Measurements from ENCODE around the gene KRTAP2-2. TPM values are rescaled to one million over a fixed set of nuclear protein-coding genes. Genes with fewer than 3 reads are reported as not detected.

The KRTAP2-2 gene
- total RNA-seq, 1 donor from 2014 or later: not detected

Other genes with a start within 250 kb of the KRTAP2-2 start
- 26.4 and 27.8 TPM in 2 replicates for gene KRT10, start 232.6 kb downstream of the KRTAP2-2 start, total RNA-seq
- not detected in 2 replicates for gene KRT12, start 188.0 kb downstream of the KRTAP2-2 start, total RNA-seq
- not detected in 2 replicates for gene KRT20, start 170.0 kb downstream of the KRTAP2-2 start, total RNA-seq
- not detected in 2 replicates for gene KRT23, start 117.6 kb downstream of the KRTAP2-2 start, total RNA-seq
- not detected in 2 replicates for gene KRT39, start 88.3 kb downstream of the KRTAP2-2 start, total RNA-seq
- not detected in 2 replicates for gene KRT40, start 70.9 kb downstream of the KRTAP2-2 start, total RNA-seq
- gene KRTAP3-3, start 61.1 kb downstream of the KRTAP2-2 start, total RNA-seq: not detected in 2 replicates
- gene KRTAP3-2, start 55.3 kb downstream of the KRTAP2-2 start, total RNA-seq: not detected in 2 replicates
- gene KRTAP3-1, start 46.1 kb downstream of the KRTAP2-2 start, total RNA-seq: not detected in 2 replicates
- not detected in 2 replicates for gene KRTAP1-5, start 28.0 kb downstream of the KRTAP2-2 start, total RNA-seq
- not detected in 2 replicates for gene KRTAP1-4, start 25.0 kb downstream of the KRTAP2-2 start, total RNA-seq
- not detected in 2 replicates for gene KRTAP1-3, start 20.4 kb downstream of the KRTAP2-2 start, total RNA-seq
- not detected in 2 replicates for gene KRTAP1-1, start 13.8 kb downstream of the KRTAP2-2 start, total RNA-seq
- gene KRTAP2-1, start 7.9 kb downstream of the KRTAP2-2 start, total RNA-seq: not detected in 2 replicates
- gene KRTAP2-3, start 4.9 kb upstream of the KRTAP2-2 start, total RNA-seq: not detected in 2 replicates
- not detected in 2 replicates for gene KRTAP2-4, start 10.6 kb upstream of the KRTAP2-2 start, total RNA-seq
- not detected in 2 replicates for gene KRTAP4-7, start 28.9 kb upstream of the KRTAP2-2 start, total RNA-seq
- gene KRTAP4-8, start 42.9 kb upstream of the KRTAP2-2 start, total RNA-seq: not detected in 2 replicates
- gene KRTAP4-16, start 47.0 kb upstream of the KRTAP2-2 start, total RNA-seq: not detected in 2 replicates
- gene KRTAP4-9, start 50.2 kb upstream of the KRTAP2-2 start, total RNA-seq: not detected in 2 replicates
- not detected in 2 replicates for gene KRTAP4-11, start 63.1 kb upstream of the KRTAP2-2 start, total RNA-seq
- not detected in 2 replicates for gene KRTAP4-12, start 69.0 kb upstream of the KRTAP2-2 start, total RNA-seq
- not detected in 2 replicates for gene KRTAP4-6, start 85.3 kb upstream of the KRTAP2-2 start, total RNA-seq
- gene KRTAP4-5, start 94.6 kb upstream of the KRTAP2-2 start, total RNA-seq: not detected in 2 replicates
- gene KRTAP4-4, start 105.5 kb upstream of the KRTAP2-2 start, total RNA-seq: not detected in 2 replicates
- gene KRTAP4-3, start 113.0 kb upstream of the KRTAP2-2 start, total RNA-seq: not detected in 2 replicates
- not detected in 2 replicates for gene KRTAP4-2, start 123.0 kb upstream of the KRTAP2-2 start, total RNA-seq
- not detected in 2 replicates for gene KRTAP4-1, start 129.7 kb upstream of the KRTAP2-2 start, total RNA-seq
- not detected in 2 replicates for gene KRTAP9-1, start 134.7 kb upstream of the KRTAP2-2 start, total RNA-seq
- gene KRTAP9-2, start 171.4 kb upstream of the KRTAP2-2 start, total RNA-seq: not detected in 2 replicates
- gene KRTAP9-3, start 177.2 kb upstream of the KRTAP2-2 start, total RNA-seq: not detected in 2 replicates
- gene KRTAP9-8, start 182.8 kb upstream of the KRTAP2-2 start, total RNA-seq: not detected in 2 replicates
- not detected in 2 replicates for gene KRTAP9-4, start 194.5 kb upstream of the KRTAP2-2 start, total RNA-seq
- not detected in 2 replicates for gene KRTAP9-9, start 200.2 kb upstream of the KRTAP2-2 start, total RNA-seq
- gene KRTAP9-6, start 210.1 kb upstream of the KRTAP2-2 start, total RNA-seq: not detected in 2 replicates
- gene KRTAP9-7, start 220.5 kb upstream of the KRTAP2-2 start, total RNA-seq: not detected in 2 replicates
- not detected in 2 replicates for gene KRTAP29-1, start 247.6 kb upstream of the KRTAP2-2 start, total RNA-seq

All from activated CD4-positive, alpha-beta T cell treated with anti-CD3 and anti-CD28 coated beads, Interleukin-2, amount 10 ng/mL, durations not matched to agents 24 days and 14 days (primary cell).